HCT116 (cell line): Measurements from ENCODE around the gene RUNX1. TPM values are rescaled to one million over a fixed set of nuclear protein-coding genes. Genes with fewer than 3 reads are reported as not detected.

Source experiments
- ATAC-seq: fragments of 200-7000 bp; cut with Tn5 transposase; 2 replicates; pipeline ENCODE4 v1.9.1; 2020; ENCODE audit warnings: mild to moderate bottlenecking, moderate library complexity
- BruUV-seq: library from RNA; stranded (reverse); fragments of 400-500 nt; replicated peaks from 2 replicates; lab custom pipeline; 2021; lab: Mats Ljungman, UMichigan
- CTCF ChIA-PET: fragments of 300-600 bp; sonication (Branson Sonifier 250); formaldehyde crosslinking; loops from one replicate; lab custom pipeline; 2021; ENCODE audit warnings: antibody characterized with exemption; lab: Charles Lee
- POLR2A ChIA-PET: fragments of 300-600, 350-600 bp; sonication (Branson Sonifier 250); formaldehyde crosslinking; loops from one replicate; lab custom pipeline; 2021; ENCODE audit warnings: antibody characterized with exemption; lab: Charles Lee
- RAD21 ChIA-PET, 2 experiments: fragments of 300-600 bp; sonication (Branson Sonifier 250); formaldehyde crosslinking; loops; one replicate each; lab custom pipeline; 2023; ENCODE audit warnings: low total read pairs in 2 of 2; ENCODE audit not compliant: uncharacterized antibody in 2 of 2, unreplicated experiment in 2 of 2, low non-redundant PET in 1 of 2; lab: Charles Lee
- DNase-seq: peaks from one replicate; pipeline ENCODE4 v3.0.0-alpha.2; 2010; ENCODE audit warnings: low read depth, low spot score
- H2AFZ ChIP-seq: fragments of 200-600 bp; shearing (Covaris generic), sonication (generic); 2 replicates; pipeline ENCODE4 v1.6.1; 2017; ENCODE audit warnings: low read depth, mixed run types, mixed read lengths, antibody characterized with exemption, low read length; ENCODE audit not compliant: poor library complexity, severe bottlenecking
- H3K27ac ChIP-seq: 2 replicates; pipeline ENCODE4 v1.5.1; 2012; ENCODE audit warnings: low read depth, low read length
- H3K27me3 ChIP-seq: fragments of 200-600 bp; sonication (generic); 2 replicates; pipeline ENCODE4 v1.6.1; 2016; ENCODE audit warnings: mixed run types, low read length, mixed read lengths; ENCODE audit not compliant: insufficient read depth
- H3K36me3 ChIP-seq, 2 experiments: fragments of 200-500 bp in 1 of 2; fragments of 200-600 bp in 1 of 2; sonication (Bioruptor generic) in 1 of 2; sonication (generic) in 1 of 2; 2 replicates each; pipeline versions ENCODE4 v1.5.1 to v1.6.1; 2014 to 2016; ENCODE audit warnings: low read length in 2 of 2, inconsistent platforms in 1 of 2, mixed read lengths in 1 of 2, mixed run types in 1 of 2; ENCODE audit not compliant: insufficient read depth in 2 of 2, control insufficient read depth in 1 of 2
- H3K4me1 ChIP-seq, 2 experiments: fragments of 200-600 bp in 1 of 2; sonication (generic) in 1 of 2; 2 replicates each; pipeline versions ENCODE4 v1.5.1 to v1.6.1; 2012 to 2017; ENCODE audit warnings: low read length in 2 of 2, inconsistent platforms in 1 of 2, mild to moderate bottlenecking in 1 of 2, mixed read lengths in 1 of 2, mixed run types in 1 of 2, moderate library complexity in 1 of 2; ENCODE audit not compliant: insufficient read depth in 2 of 2, control insufficient read depth in 1 of 2
- H3K4me2 ChIP-seq: fragments of 200-600 bp; sonication (generic); 2 replicates; pipeline ENCODE4 v1.6.1; 2017; ENCODE audit warnings: mixed run types, low read length, mixed read lengths
- H3K4me3 ChIP-seq, 2 experiments: fragments of 200-600 bp in 1 of 2; sonication (generic) in 1 of 2; replicated peaks in 1 of 2; 2 replicates each; pipeline ENCODE4 v1.5.1; 2011 to 2016; ENCODE audit warnings: low read length in 2 of 2, control low read depth in 1 of 2, low read depth in 1 of 2, mild to moderate bottlenecking in 1 of 2, mixed read lengths in 1 of 2, mixed run types in 1 of 2
- H3K79me2 ChIP-seq: fragments of 200-600 bp; sonication (generic); 2 replicates; pipeline ENCODE4 v1.6.1; 2017; ENCODE audit warnings: mild to moderate bottlenecking, mixed run types, low read length, moderate library complexity, mixed read lengths; ENCODE audit not compliant: insufficient read depth
- H3K9ac ChIP-seq: fragments of 200-600 bp; sonication (generic); 2 replicates; pipeline ENCODE4 v1.6.1; 2016; ENCODE audit warnings: low read length, mixed read lengths
- H3K9me2 ChIP-seq: fragments of 200-600 bp; sonication (generic), shearing (Covaris generic); 2 replicates; pipeline ENCODE4 v1.6.1; 2017; ENCODE audit warnings: mixed run types, mild to moderate bottlenecking, moderate library complexity; ENCODE audit not compliant: insufficient read depth
- H3K9me3 ChIP-seq, 2 experiments: fragments of 200-500 bp in 1 of 2; fragments of 200-600 bp in 1 of 2; sonication (Bioruptor generic) in 1 of 2; sonication (generic) in 1 of 2; 2 replicates each; pipeline ENCODE4 v1.6.1; 2014 to 2017; ENCODE audit warnings: low read length in 2 of 2, mixed read lengths in 2 of 2, inconsistent platforms in 1 of 2, low read depth in 1 of 2, mild to moderate bottlenecking in 1 of 2, mixed run types in 1 of 2, moderate library complexity in 1 of 2; ENCODE audit not compliant: control insufficient read depth in 1 of 2, insufficient read depth in 1 of 2
- H4K20me1 ChIP-seq: fragments of 200-600 bp; sonication (generic), shearing (Covaris generic); 2 replicates; pipeline ENCODE4 v1.6.1; 2017; ENCODE audit warnings: mixed run types, mild to moderate bottlenecking, moderate library complexity; ENCODE audit not compliant: insufficient read depth
- CEBPB ChIP-seq: IDR thresholded peaks from 2 replicates; pipeline ENCODE4 v1.6.1; 2012; ENCODE audit warnings: low read depth
- EGR1 ChIP-seq: IDR thresholded peaks from 2 replicates; pipeline ENCODE4 v1.6.1; 2012; ENCODE audit warnings: low read depth
- ELF1 ChIP-seq: IDR thresholded peaks from 2 replicates; pipeline ENCODE4 v1.6.1; 2012; ENCODE audit warnings: low read depth, borderline replicate concordance
- EZH2 ChIP-seq: fragments of 200-600 bp; sonication (generic); IDR thresholded peaks from 2 replicates; pipeline ENCODE4 v1.6.1; 2017; ENCODE audit warnings: antibody characterized with exemption, mixed run types
- JUND ChIP-seq: IDR thresholded peaks from 2 replicates; pipeline ENCODE4 v1.6.1; 2012
- POLR2AphosphoS5 ChIP-seq: IDR thresholded peaks from 2 replicates; pipeline ENCODE4 v1.6.1; 2011; ENCODE audit warnings: mild to moderate bottlenecking, low read depth, low read length, moderate library complexity
- RAD21 ChIP-seq: IDR thresholded peaks from 2 replicates; pipeline ENCODE4 v1.6.1; 2012; ENCODE audit warnings: low read depth, mild to moderate bottlenecking
- REST ChIP-seq: IDR thresholded peaks from 2 replicates; pipeline ENCODE4 v1.6.1; 2012; ENCODE audit warnings: low read depth
- SIN3A ChIP-seq: IDR thresholded peaks from 2 replicates; pipeline ENCODE4 v1.6.1; 2012; ENCODE audit warnings: low read depth
- SP1 ChIP-seq: IDR thresholded peaks from 2 replicates; pipeline ENCODE4 v1.6.1; 2012; ENCODE audit warnings: low read depth
- SRF ChIP-seq: IDR thresholded peaks from 2 replicates; pipeline ENCODE4 v1.6.1; 2012; ENCODE audit warnings: low read depth
- TCF7L2 ChIP-seq: IDR thresholded peaks from 2 replicates; pipeline ENCODE4 v1.7.0; 2011; ENCODE audit warnings: borderline replicate concordance, inconsistent platforms; ENCODE audit not compliant: insufficient read depth, insufficient read length; ENCODE audit errors: extremely low read depth
- YY1 ChIP-seq: IDR thresholded peaks from 2 replicates; pipeline ENCODE4 v1.6.1; 2011; ENCODE audit warnings: low read length, low read depth, moderate library complexity, mild to moderate bottlenecking; ENCODE audit not compliant: insufficient replicate concordance; ENCODE audit errors: extremely low read depth
- ZNF274 ChIP-seq: fragments of 200-500 bp; sonication (Bioruptor generic); IDR thresholded peaks from 2 replicates; pipeline ENCODE4 v1.6.1; 2014; ENCODE audit warnings: mild to moderate bottlenecking, low read depth, low read length, inconsistent platforms
- intact Hi-C: fragments of 100-400 bp; cut with micrococcal nuclease; formaldehyde crosslinking; loops from 2 replicates; pipeline ENCODE4 v1.10.0; 2022
- total RNA-seq: library from RNA; stranded (reverse); gene quantifications from one replicate; pipeline ENCODE4 v1.2.1, GENCODE V29; 2021; ENCODE audit not compliant: unreplicated experiment
- TF ChIP-seq, protein P1 (sequence below): IDR thresholded peaks from 2 replicates; pipeline ENCODE4 v1.6.1; 2012
- TF ChIP-seq, protein P2 (sequence below): IDR thresholded peaks from 2 replicates; pipeline ENCODE4 v1.6.1; 2011; ENCODE audit warnings: mild to moderate bottlenecking, low read length, moderate library complexity; ENCODE audit not compliant: insufficient replicate concordance; ENCODE audit errors: extremely low read depth
- TF ChIP-seq, protein P3 (sequence below): IDR thresholded peaks from 2 replicates; pipeline ENCODE4 v1.6.1; 2012
- TF ChIP-seq, protein P4 (sequence below), 3 experiments: fragments of 200-600 bp in 1 of 3; sonication (generic) in 1 of 3; IDR thresholded peaks in 2 of 3; conservative IDR thresholded peaks in 1 of 3; 2 replicates each; pipeline ENCODE4 v1.5.1; 2012 to 2017; ENCODE audit warnings: low read depth in 2 of 3, low read length in 2 of 3, antibody characterized with exemption in 1 of 3, borderline replicate concordance in 1 of 3, control low read depth in 1 of 3, mild to moderate bottlenecking in 1 of 3, mixed read lengths in 1 of 3, mixed run types in 1 of 3, moderate library complexity in 1 of 3; ENCODE audit not compliant: insufficient read depth in 1 of 3

The RUNX1 gene
- total RNA-seq, 1 experiment from 2014 or later = 33.5 TPM

DNA sequence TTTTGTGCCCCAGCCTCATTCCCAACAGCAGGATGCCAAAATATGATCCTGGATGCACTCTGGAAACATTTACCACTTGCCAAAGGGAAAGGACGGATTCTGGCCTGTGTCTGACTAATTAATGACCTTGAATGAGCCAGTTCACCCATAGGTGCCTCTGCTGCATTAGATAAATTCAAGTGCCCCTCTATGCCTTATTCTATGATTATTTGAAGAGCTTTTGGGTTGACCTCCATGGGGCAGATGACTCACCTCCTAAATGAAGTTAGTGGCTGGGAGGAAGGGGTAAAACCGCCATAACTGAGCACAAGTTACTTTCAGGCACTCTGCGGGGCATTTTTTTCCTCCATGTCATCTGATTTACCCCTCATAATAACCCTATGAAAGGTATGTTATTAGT, 282.2 kb downstream of the RUNX1 start:
- no TSS peak for BruUV-seq
- H3K9ac ChIP-seq = no peak overlapping the region
- H3K9me2 ChIP-seq = no peaks in the 10 kb centered on the region; the same call in 1 of the 2 replicates
- H3K79me2 ChIP-seq = no peaks in the 10 kb centered on the region
- no peak overlapping the region for H3K27ac ChIP-seq
- H3K4me2 ChIP-seq = no peak overlapping the region
- H4K20me1 ChIP-seq = no peaks in the 10 kb centered on the region
- H2AFZ ChIP-seq = no peak overlapping the region
- H3K36me3 ChIP-seq = no peaks in the 10 kb centered on the region
- DNase-seq (no peak), ATAC-seq (no peak)
- H3K9me3 ChIP-seq = no peaks in the 10 kb centered on the region
- no peaks in the 10 kb centered on the region for H3K27me3 ChIP-seq
- RAD21 ChIA-PET = no interaction called here
- no peak overlapping the region for H3K4me3 ChIP-seq
- peaks cover 10 to 13% of the 10 kb centered on the region in 2 experiments; a peak in 3 of 4 replicates for H3K4me1 ChIP-seq
- intact Hi-C loops = no loop called here
- CTCF ChIA-PET = no interaction called here
- no peak for TF ChIP-seq ELF1
- no peak for TF ChIP-seq YY1
- TF ChIP-seq ZNF274 = no peak
- no peak for TF ChIP-seq JUND
- TF ChIP-seq, protein P1, sequence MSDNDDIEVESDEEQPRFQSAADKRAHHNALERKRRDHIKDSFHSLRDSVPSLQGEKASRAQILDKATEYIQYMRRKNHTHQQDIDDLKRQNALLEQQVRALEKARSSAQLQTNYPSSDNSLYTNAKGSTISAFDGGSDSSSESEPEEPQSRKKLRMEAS = no peak
- no peak for TF ChIP-seq SP1
- TF ChIP-seq REST = no peak
- TF ChIP-seq RAD21 = no peak
- no peak for TF ChIP-seq POLR2AphosphoS5
- no peak for TF ChIP-seq SIN3A
- TF ChIP-seq, protein P2, sequence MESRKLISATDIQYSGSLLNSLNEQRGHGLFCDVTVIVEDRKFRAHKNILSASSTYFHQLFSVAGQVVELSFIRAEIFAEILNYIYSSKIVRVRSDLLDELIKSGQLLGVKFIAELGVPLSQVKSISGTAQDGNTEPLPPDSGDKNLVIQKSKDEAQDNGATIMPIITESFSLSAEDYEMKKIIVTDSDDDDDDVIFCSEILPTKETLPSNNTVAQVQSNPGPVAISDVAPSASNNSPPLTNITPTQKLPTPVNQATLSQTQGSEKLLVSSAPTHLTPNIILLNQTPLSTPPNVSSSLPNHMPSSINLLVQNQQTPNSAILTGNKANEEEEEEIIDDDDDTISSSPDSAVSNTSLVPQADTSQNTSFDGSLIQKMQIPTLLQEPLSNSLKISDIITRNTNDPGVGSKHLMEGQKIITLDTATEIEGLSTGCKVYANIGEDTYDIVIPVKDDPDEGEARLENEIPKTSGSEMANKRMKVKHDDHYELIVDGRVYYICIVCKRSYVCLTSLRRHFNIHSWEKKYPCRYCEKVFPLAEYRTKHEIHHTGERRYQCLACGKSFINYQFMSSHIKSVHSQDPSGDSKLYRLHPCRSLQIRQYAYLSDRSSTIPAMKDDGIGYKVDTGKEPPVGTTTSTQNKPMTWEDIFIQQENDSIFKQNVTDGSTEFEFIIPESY = no peak
- TF ChIP-seq TCF7L2 = no peak
- TF ChIP-seq CEBPB = no peak
- TF ChIP-seq, protein P3, sequence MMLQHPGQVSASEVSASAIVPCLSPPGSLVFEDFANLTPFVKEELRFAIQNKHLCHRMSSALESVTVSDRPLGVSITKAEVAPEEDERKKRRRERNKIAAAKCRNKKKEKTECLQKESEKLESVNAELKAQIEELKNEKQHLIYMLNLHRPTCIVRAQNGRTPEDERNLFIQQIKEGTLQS = no peak
- TF ChIP-seq, protein P4, sequence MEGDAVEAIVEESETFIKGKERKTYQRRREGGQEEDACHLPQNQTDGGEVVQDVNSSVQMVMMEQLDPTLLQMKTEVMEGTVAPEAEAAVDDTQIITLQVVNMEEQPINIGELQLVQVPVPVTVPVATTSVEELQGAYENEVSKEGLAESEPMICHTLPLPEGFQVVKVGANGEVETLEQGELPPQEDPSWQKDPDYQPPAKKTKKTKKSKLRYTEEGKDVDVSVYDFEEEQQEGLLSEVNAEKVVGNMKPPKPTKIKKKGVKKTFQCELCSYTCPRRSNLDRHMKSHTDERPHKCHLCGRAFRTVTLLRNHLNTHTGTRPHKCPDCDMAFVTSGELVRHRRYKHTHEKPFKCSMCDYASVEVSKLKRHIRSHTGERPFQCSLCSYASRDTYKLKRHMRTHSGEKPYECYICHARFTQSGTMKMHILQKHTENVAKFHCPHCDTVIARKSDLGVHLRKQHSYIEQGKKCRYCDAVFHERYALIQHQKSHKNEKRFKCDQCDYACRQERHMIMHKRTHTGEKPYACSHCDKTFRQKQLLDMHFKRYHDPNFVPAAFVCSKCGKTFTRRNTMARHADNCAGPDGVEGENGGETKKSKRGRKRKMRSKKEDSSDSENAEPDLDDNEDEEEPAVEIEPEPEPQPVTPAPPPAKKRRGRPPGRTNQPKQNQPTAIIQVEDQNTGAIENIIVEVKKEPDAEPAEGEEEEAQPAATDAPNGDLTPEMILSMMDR (IDR thresholded peaks at IDR 0.05 in 2 of 3, conservative IDR thresholded peaks at IDR 0.05 in 1 of 3; ENCODE audit: borderline replicate concordance in 1 of 3, insufficient read depth in 1 of 3, low read depth in 2 of 3, low read length in 2 of 3) = no peak
- no peak for TF ChIP-seq EGR1
- no peak for TF ChIP-seq SRF
- TF ChIP-seq EZH2 = no peak
- TF ChIP-seq, all 23 proteins: peak for 0
- POLR2A ChIA-PET = no interaction called here
